Nephron progenitor cell (in vitro differentiated cells): ENCODE data around the gene MAPK8.

Experiments used
- DNase-seq: peaks from one replicate; pipeline ENCODE4 v3.0.0; 2021
- H3K27ac Mint-ChIP-seq: 2 replicates; pipeline ENCODE4 v1.8.0; 2021; ENCODE audit warnings: mild to moderate bottlenecking, moderate library complexity, mixed read lengths
- H3K27me3 Mint-ChIP-seq: 2 replicates; pipeline ENCODE4 v1.8.0; 2021; ENCODE audit warnings: mild to moderate bottlenecking, low read depth, mixed read lengths; ENCODE audit not compliant: poor library complexity
- H3K36me3 Mint-ChIP-seq: 2 replicates; pipeline ENCODE4 v1.8.0; 2021; ENCODE audit warnings: low read depth, mixed read lengths
- H3K4me1 Mint-ChIP-seq: 2 replicates; pipeline ENCODE4 v1.8.0; 2021; ENCODE audit warnings: mixed read lengths
- H3K4me3 Mint-ChIP-seq: 2 replicates; pipeline ENCODE4 v1.8.0; 2021; ENCODE audit warnings: mild to moderate bottlenecking, moderate library complexity, mixed read lengths
- H3K9me3 Mint-ChIP-seq: 2 replicates; pipeline ENCODE4 v1.8.0; 2021; ENCODE audit warnings: mild to moderate bottlenecking, moderate library complexity, mixed read lengths
- CTCF ChIP-seq: fragments of 200-600 bp; sonication (generic); IDR thresholded peaks from 2 replicates; pipeline ENCODE4 v1.5.0; 2021; ENCODE audit warnings: antibody characterized with exemption

Gene MAPK8

DNA sequence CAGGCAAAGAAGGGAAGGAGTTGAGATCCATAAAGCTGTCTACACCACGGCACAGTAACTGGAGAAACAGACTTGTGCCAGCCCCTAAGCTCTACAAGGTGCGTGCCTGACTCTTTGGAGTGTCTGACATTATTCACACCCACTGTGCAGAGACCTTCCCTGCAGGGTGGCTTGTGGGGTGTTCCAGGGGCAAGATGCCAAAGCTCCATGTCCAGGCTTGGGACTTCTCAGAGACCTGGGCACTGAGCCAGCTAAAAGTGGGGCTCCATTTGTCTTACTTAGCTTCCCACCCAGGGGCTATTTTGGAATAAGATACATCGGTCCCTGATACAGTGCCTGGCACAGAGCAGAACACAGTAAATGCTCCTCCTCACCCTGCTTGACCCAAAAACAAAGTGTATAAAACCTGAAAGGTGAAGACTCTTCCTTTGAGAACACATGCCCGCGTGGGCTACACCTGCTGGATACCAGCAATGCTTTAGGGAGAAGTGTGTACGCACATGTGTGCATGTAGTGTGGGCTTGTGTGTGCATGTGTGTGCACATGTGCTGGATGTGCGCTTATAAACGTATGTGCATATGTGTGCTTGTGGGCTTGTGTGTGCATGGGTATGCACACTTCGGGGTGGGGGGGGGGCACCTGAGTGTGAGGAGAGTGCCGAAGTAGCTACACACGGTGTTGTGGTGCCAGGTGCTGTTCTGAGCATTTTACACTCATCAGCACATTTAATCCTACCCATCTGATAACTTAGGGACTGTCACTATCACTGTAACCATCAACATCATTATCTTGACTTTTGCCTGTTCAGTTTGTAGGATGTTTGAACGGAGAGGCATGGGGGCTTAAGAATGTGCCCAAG lies 155.4 kb downstream of the MAPK8 start:
- H3K4me3 Mint-ChIP-seq = no peak overlapping the region
- peaks cover 6% of the 10 kb centered on the region for H3K27me3 Mint-ChIP-seq
- no peak for TF ChIP-seq CTCF
- H3K27ac Mint-ChIP-seq = no peak overlapping the region
- peaks cover 31% of the 10 kb centered on the region for H3K4me1 Mint-ChIP-seq
- H3K9me3 Mint-ChIP-seq = no peaks in the 10 kb centered on the region
- no peak for DNase-seq
- H3K36me3 Mint-ChIP-seq = no peaks in the 10 kb centered on the region

DNA sequence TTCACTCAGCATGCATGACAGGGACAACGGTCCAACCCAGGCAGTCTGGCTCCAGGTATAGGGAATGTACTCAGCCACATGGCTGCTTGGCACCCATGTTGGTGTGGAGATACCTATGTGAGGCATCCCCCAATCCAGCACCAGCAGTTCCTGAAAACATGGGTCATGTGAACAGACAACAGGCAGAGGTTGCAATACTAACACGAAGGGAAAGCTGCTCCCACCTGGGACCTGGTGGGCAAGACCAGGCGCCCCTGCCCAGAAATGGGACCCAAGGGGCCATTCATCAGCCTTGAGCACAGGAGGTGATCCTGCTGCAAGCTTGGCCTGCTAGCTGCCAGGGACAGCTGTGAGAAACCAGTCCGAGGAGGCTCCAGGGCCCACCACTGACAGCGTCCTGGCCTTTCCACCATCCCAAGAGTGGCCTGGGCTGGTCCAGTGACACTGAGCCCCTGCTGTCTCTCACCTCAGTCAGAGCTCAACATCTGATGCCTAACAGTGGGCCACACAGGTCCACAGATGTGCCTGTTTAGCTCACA lies 156.1 kb downstream of the MAPK8 start:
- no peak overlapping the region for H3K27ac Mint-ChIP-seq
- H3K4me1 Mint-ChIP-seq = peaks cover 37% of the 10 kb centered on the region
- H3K27me3 Mint-ChIP-seq = peaks cover 9% of the 10 kb centered on the region
- no peaks in the 10 kb centered on the region for H3K9me3 Mint-ChIP-seq
- no peak for DNase-seq
- H3K4me3 Mint-ChIP-seq = no peak overlapping the region
- TF ChIP-seq CTCF = no peak
- no peaks in the 10 kb centered on the region for H3K36me3 Mint-ChIP-seq

DNA sequence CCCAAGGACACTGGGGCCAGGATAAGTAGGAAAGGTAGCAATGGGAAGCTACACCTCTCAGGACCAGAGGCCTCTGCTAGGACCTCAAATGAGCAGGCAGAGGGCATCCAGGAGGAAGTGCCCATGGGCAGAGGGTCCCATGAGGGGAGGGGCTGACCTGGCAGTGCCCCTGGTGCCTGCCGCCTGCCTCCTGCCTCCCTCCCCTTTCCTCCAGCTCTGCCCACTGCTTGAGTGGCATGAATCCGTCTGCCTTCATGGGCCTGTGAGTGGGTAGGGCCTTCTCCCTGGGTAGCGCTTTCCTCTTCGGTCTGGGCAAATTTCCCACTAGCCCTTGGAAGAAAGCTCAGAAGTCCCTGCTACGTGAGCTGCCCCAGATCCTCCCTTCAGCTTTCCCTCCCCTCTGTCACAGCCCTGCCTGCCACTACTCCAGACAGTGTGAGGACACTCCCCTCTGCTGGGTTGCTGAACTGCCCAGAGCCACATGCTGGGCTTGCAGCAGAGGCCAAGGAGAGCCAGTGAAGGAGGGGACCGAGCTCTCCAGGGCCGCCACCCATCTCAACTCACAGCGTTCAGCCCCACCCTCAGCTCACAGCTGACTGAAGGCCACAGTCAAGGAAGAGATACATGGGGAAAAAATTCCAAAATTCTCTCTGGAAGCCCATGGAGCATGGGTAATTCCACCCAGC lies 157.0 kb downstream of the MAPK8 start:
- Mint-ChIP-seq H3K4me3 (no peak overlapping the region), H3K27me3 (peaks cover 9% of the 10 kb centered on the region), H3K27ac (peak overlapping the region; percentile 58), H3K9me3 (no peaks in the 10 kb centered on the region), H3K4me1 (peaks cover 46% of the 10 kb centered on the region), H3K36me3 (no peaks in the 10 kb centered on the region)
- TF ChIP-seq CTCF = no peak
- DNase-seq = peak; percentile 45

DNA sequence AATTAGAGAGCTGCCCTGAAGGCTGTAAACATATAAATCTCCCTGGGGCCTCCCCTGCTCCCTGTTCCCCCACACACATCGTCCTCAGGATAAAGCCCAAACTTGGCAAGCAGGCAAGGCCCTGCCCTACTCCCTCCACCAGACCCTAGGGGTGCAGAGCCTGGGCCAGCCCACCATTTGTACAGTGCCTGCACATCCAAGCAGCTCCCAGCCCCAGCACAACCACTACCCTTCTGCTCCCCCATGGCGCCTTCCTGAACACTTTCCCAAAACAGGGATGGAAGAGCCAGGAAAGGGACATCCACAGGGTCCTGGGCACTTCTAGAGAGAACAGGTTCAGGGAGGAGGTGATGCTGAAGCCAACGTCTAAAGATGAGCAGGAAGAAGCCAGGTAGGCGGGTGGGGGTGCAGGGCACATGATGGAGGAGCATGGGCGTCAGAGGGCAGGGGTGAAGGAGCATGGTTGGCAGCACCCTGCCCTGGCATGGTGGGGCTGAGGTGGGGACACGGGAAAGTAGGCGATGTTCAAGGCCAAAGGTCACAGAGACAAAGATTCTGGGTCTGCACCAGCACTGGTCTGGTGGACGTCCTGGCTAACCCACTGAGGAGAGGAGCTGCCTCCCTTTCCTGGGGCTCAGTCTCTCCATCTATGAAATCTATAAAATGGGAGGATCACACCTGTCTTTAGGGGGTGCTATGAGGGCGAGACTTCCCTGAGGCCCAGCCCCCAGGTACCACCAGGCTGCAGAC lies 157.8 kb downstream of the MAPK8 start:
- Mint-ChIP-seq H3K27me3 (peaks cover 9% of the 10 kb centered on the region), H3K9me3 (no peaks in the 10 kb centered on the region), H3K36me3 (no peaks in the 10 kb centered on the region), H3K4me1 (peaks cover 49% of the 10 kb centered on the region), H3K4me3 (no peak overlapping the region), H3K27ac (no peak overlapping the region)
- DNase-seq = no peak
- TF ChIP-seq CTCF = no peak

- Mint-ChIP-seq H3K27me3 (peaks cover 9% of the 10 kb centered on the region), H3K36me3 (no peaks in the 10 kb centered on the region), H3K4me3 (no peak overlapping the region), H3K27ac (no peak overlapping the region), H3K9me3 (no peaks in the 10 kb centered on the region), H3K4me1 (peaks cover 57% of the 10 kb centered on the region)
- no peak for DNase-seq
- TF ChIP-seq CTCF = no peak
Measured at GRCh38 chr10:48464871-48465736, 158.6 kb downstream of the MAPK8 start.
